Neural crest cell (in vitro differentiated cells): ENCODE measurements around the gene D2HGDH. TPM values are rescaled to one million over a fixed set of nuclear protein-coding genes. Genes with fewer than 3 reads are reported as not detected.
A peak's percentile ranks its signal among the peaks of the same experiment; 100 is the strongest.

Source experiments
- DNase-seq: peaks from one replicate; pipeline ENCODE4 v3.0.0; 2021; ENCODE audit warnings: low read depth, mixed read lengths, low spot score
- H3K27ac Mint-ChIP-seq: one replicate; pipeline ENCODE4 v1.8.0; 2021; ENCODE audit warnings: mild to moderate bottlenecking, mixed read lengths; ENCODE audit not compliant: unreplicated experiment
- H3K27me3 Mint-ChIP-seq: 2 replicates; pipeline ENCODE4 v1.8.0; 2021; ENCODE audit warnings: low read depth, mild to moderate bottlenecking, mixed read lengths
- H3K36me3 Mint-ChIP-seq: 2 replicates; pipeline ENCODE4 v1.8.0; 2021; ENCODE audit warnings: low read depth, mild to moderate bottlenecking, mixed read lengths
- H3K4me1 Mint-ChIP-seq: 2 replicates; pipeline ENCODE4 v1.8.0; 2021; ENCODE audit warnings: mixed read lengths
- H3K4me3 Mint-ChIP-seq: one replicate; pipeline ENCODE4 v1.8.0; 2021; ENCODE audit warnings: mild to moderate bottlenecking, mixed read lengths
- H3K9me3 Mint-ChIP-seq: 2 replicates; pipeline ENCODE4 v1.8.0; 2021; ENCODE audit warnings: mixed read lengths
- total RNA-seq: library from RNA; stranded (reverse); gene quantifications from 2 replicates; pipeline ENCODE4 v1.2.1, GENCODE V29; 2021
- TF ChIP-seq, protein P1 (sequence below): fragments of 200-600 bp; sonication (generic); conservative IDR thresholded peaks from 2 replicates; pipeline ENCODE4 v1.5.0; 2021; ENCODE audit warnings: antibody characterized with exemption, mild to moderate bottlenecking

D2HGDH gene
- total RNA-seq, 1 donor from 2014 or later = 17.7 TPM

DNA sequence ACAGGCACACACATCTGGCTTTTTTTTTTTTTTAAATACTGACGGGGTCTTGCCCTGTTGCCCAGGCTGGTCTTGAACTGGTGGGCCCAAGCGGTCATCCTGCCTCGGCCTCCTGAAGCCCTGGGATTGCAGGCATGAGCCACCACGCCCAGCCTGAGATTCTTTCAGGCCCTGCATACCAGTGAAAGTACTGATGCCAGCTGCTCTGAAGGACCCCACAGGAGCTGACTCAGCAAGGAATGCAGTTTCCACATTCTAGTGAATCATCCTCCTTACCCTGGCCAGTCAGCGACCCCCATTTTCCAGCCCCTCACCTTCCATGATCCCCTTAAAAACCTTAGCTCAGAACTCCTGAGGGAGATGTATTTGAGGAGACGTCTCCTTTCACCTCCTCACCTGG, 42.0 kb upstream of the D2HGDH start:
- no peak overlapping the region for H3K27ac Mint-ChIP-seq
- no peaks in the 10 kb centered on the region for H3K27me3 Mint-ChIP-seq
- peak overlapping the region; percentile 23 for H3K4me3 Mint-ChIP-seq
- H3K36me3 Mint-ChIP-seq = peaks cover 2% of the 10 kb centered on the region
- DNase-seq = no peak
- TF ChIP-seq, protein P1, sequence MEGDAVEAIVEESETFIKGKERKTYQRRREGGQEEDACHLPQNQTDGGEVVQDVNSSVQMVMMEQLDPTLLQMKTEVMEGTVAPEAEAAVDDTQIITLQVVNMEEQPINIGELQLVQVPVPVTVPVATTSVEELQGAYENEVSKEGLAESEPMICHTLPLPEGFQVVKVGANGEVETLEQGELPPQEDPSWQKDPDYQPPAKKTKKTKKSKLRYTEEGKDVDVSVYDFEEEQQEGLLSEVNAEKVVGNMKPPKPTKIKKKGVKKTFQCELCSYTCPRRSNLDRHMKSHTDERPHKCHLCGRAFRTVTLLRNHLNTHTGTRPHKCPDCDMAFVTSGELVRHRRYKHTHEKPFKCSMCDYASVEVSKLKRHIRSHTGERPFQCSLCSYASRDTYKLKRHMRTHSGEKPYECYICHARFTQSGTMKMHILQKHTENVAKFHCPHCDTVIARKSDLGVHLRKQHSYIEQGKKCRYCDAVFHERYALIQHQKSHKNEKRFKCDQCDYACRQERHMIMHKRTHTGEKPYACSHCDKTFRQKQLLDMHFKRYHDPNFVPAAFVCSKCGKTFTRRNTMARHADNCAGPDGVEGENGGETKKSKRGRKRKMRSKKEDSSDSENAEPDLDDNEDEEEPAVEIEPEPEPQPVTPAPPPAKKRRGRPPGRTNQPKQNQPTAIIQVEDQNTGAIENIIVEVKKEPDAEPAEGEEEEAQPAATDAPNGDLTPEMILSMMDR = no peak
- no peaks in the 10 kb centered on the region for H3K9me3 Mint-ChIP-seq
- H3K4me1 Mint-ChIP-seq = peaks cover 10% of the 10 kb centered on the region

- no peaks in the 10 kb centered on the region for H3K27me3 Mint-ChIP-seq
- H3K9me3 Mint-ChIP-seq = no peaks in the 10 kb centered on the region
- peaks cover 2% of the 10 kb centered on the region for H3K36me3 Mint-ChIP-seq
- DNase-seq = no peak
- TF ChIP-seq, protein P1 = no peak
- H3K27ac Mint-ChIP-seq = no peak overlapping the region
- H3K4me3 Mint-ChIP-seq = peak overlapping the region; percentile 27
- peaks cover 12% of the 10 kb centered on the region for H3K4me1 Mint-ChIP-seq
These were observed 38.8 kb upstream of the D2HGDH start for GRCh38 chr2:241695651-241696050.

GRCh38 chr2:241701149-241701398, 33.4 kb upstream of the D2HGDH start:
- no peak for DNase-seq
- H3K27ac Mint-ChIP-seq = peak overlapping the region; percentile 96

GRCh38 chr2:241701399-241702154, 32.9 kb upstream of the D2HGDH start, which contains the start of gene ING5:
Gene ING5 (plus strand): TSS chr2:241702039. CDS start chr2:241702066, 27 bp downstream.
- DNase-seq = peak; percentile 96
- Mint-ChIP-seq H3K27ac (peak within 1 kb of the TSS; percentile 96), H3K36me3 (peaks cover 20% of the 10 kb centered on the region), H3K27me3 (no peaks in the 10 kb centered on the region), H3K9me3 (peaks cover 6% of the 10 kb centered on the region), H3K4me1 (peaks cover 23% of the 10 kb centered on the region), H3K4me3 (peak within 1 kb of the TSS; percentile 95)
- TF ChIP-seq, protein P1 = peak; percentile 8

More at GRCh38 chr2:241701149-241701398, 33.4 kb upstream of the D2HGDH start:
- H3K27me3 Mint-ChIP-seq = no peaks in the 10 kb centered on the region
- peaks cover 16% of the 10 kb centered on the region for H3K36me3 Mint-ChIP-seq
- H3K9me3 Mint-ChIP-seq = peaks cover 6% of the 10 kb centered on the region
- H3K4me3 Mint-ChIP-seq = peak overlapping the region; percentile 95
- H3K4me1 Mint-ChIP-seq = peaks cover 23% of the 10 kb centered on the region
- TF ChIP-seq, protein P1 = peak; percentile 52

DNA sequence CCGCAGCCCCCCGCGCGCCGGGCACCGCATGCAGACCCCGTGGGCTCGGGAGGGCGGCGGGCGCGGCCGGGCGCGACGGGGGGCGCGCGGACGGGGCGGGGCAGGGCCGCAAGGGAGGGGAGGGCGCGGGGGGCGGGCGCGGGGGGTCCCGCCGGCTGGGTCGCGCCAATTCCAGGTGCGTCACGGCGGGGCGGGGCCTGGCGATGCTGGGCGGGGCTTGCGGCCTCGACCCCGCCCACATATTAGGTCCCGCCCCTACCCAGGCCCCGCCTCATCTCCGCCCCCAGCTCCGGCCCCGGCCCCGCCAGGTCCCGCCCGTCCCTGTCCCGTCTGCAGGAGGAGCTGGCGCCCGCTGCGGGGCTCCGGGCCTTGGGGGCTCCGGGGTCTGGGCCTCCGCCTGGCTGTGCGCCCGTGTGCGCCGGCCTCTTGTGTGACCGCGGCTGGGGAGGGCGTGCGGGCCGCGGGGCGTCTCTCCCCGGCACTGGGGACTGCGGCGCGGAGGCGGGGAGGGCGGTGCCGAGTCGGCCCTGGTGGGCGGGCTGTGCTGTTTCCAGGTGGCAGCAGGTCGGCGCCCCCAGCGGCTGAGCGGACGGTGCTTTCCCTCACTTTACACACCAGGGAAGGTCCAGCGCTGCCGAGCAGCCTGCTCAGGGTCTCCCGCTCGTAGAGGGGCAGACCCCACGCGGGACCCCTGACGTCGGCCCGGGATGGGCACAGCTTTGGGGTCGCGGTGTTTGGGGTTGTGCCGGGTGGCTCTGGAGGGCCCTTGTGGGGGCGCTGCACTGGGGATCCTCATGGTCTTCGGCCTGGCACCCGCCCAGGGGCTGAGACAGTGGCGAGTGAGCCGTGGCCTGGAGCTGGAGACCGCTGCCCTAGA, 32.0 kb upstream of the D2HGDH start:
- Mint-ChIP-seq H3K27ac (peak overlapping the region; percentile 64), H3K36me3 (peaks cover 28% of the 10 kb centered on the region), H3K4me3 (peak overlapping the region; percentile 95), H3K27me3 (no peaks in the 10 kb centered on the region), H3K9me3 (peaks cover 6% of the 10 kb centered on the region), H3K4me1 (peaks cover 22% of the 10 kb centered on the region)
- TF ChIP-seq, protein P1 = peak; percentile 62
- peak; percentile 78 for DNase-seq
